Activated T-helper 2 cell treated with anti-CD3 and anti-CD28 coated beads, Interferon-gamma antibody, Interleukin-2, Interleukin-4, amounts not matched to agents 10 μg/mL and 5 μg/mL and 100 μg/mL, durations not matched to agents 14 hours and 24 hours and 36 hours (primary cell): ENCODE data around the gene AARS2. TPM values are rescaled to one million over a fixed set of nuclear protein-coding genes. Genes with fewer than 3 reads are reported as not detected.

Experiments used
- DNase-seq: peaks from one replicate; pipeline ENCODE4 v3.0.0; 2021; ENCODE audit warnings: low spot score
- H3K27ac Mint-ChIP-seq: one replicate; pipeline ENCODE4 v1.8.0; 2021; ENCODE audit warnings: mixed read lengths
- H3K27me3 Mint-ChIP-seq: one replicate; pipeline ENCODE4 v1.8.0; 2021; ENCODE audit warnings: low read depth, mixed read lengths
- H3K36me3 Mint-ChIP-seq: one replicate; pipeline ENCODE4 v1.8.0; 2021; ENCODE audit warnings: low read depth, mixed read lengths
- H3K4me1 Mint-ChIP-seq: one replicate; pipeline ENCODE4 v1.8.0; 2021; ENCODE audit warnings: low read depth, mixed read lengths
- H3K4me3 Mint-ChIP-seq: one replicate; pipeline ENCODE4 v1.8.0; 2021; ENCODE audit warnings: low read depth, mild to moderate bottlenecking, moderate library complexity, mixed read lengths
- H3K9me3 Mint-ChIP-seq: one replicate; pipeline ENCODE4 v1.8.0; 2021; ENCODE audit warnings: mixed read lengths
- intact Hi-C: fragments of 100-400 bp; cut with micrococcal nuclease; formaldehyde crosslinking; loops from one replicate; pipeline ENCODE4 v1.15.1; 2023
- total RNA-seq: library from RNA; stranded (reverse); gene quantifications from 2 replicates; pipeline ENCODE4 v1.2.3, GENCODE V29; 2022

The AARS2 gene
- total RNA-seq, 1 donor from 2014 or later = 22.9 TPM

GRCh38 chr6:44294832-44295791, 18.0 kb downstream of the AARS2 start:
- H3K27me3 Mint-ChIP-seq = peaks cover 58% of the 10 kb centered on the region
- no peak overlapping the region for H3K27ac Mint-ChIP-seq
- no peaks in the 10 kb centered on the region for H3K9me3 Mint-ChIP-seq
- no peaks in the 10 kb centered on the region for H3K4me1 Mint-ChIP-seq
- intact Hi-C loops = no loop called here
- no peak overlapping the region for H3K4me3 Mint-ChIP-seq
- no peak for DNase-seq
- peaks cover 6% of the 10 kb centered on the region for H3K36me3 Mint-ChIP-seq

DNA sequence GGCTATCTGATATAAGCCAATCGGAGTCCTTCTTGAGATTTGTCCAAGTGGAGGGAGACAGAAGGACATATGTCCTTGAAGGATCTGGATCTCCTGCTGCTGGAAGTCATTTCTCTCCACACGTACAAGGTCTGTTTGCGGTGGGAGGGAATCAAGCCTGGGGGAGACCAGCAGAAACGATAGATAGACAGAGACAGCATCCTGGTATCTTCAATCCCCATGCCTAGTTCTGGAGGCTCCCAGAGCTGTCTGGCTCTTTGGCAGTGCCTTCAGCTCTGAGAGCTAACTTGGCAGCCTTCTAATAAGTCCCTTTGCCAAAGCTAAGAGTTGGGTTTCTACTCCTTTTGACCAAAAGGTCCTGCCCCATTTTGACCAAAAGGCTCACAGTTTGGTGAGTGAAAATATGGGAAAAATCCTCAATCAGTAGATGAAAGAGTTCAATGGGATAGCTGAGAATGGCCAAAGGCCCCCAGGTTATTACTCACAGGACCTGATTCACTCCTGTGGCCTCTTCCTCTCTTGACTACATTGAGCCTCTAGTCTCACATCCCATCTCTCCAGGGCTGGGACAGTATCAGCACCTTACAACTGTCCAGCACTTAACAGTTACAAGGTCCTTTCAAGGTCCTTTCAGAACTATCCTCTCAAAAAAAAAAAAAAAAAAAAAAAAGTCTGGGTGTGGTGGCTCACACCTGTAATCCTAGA, 20.3 kb downstream of the AARS2 start:
- Mint-ChIP-seq H3K27me3 (peaks cover 58% of the 10 kb centered on the region), H3K9me3 (no peaks in the 10 kb centered on the region), H3K4me1 (no peaks in the 10 kb centered on the region), H3K36me3 (no peaks in the 10 kb centered on the region), H3K4me3 (no peak overlapping the region), H3K27ac (no peak overlapping the region)
- DNase-seq = no peak
- intact Hi-C loops = no loop called here

- intact Hi-C loops = no loop called here
- Mint-ChIP-seq H3K27ac (no peak overlapping the region), H3K27me3 (peaks cover 56% of the 10 kb centered on the region), H3K4me1 (no peaks in the 10 kb centered on the region), H3K36me3 (no peaks in the 10 kb centered on the region), H3K4me3 (no peak overlapping the region), H3K9me3 (no peaks in the 10 kb centered on the region)
- no peak for DNase-seq
These were observed 21.3 kb downstream of the AARS2 start for GRCh38 chr6:44291841-44292240.

DNA sequence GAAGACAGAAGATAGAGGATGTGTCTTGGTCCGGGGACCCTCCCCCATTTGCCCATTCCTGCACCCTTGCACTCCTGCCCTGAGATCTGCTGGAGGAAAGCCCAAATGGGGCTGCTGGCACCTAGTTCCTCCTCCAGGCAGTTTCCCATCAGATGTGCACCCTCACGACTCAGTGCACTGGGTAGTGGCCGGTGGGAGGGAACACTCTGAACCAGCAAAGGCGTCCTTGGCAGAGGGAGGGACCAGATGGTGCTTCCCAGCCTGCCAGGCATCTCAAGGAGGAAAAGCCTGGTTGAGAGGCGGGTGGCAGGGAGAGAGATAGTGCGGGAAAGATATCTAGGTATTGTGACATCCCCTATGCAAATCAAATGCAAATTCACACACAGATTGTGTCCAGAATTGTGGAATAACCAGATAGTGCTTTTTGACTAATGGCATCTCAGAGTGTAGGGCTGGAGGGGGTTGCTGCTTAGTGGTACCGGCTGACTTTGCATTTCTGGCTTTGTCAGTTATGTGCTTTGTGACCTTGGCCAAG, 23.4 kb downstream of the AARS2 start:
- Mint-ChIP-seq H3K27me3 (peaks cover 42% of the 10 kb centered on the region), H3K4me3 (no peak overlapping the region), H3K9me3 (no peaks in the 10 kb centered on the region), H3K36me3 (no peaks in the 10 kb centered on the region), H3K27ac (no peak overlapping the region), H3K4me1 (no peaks in the 10 kb centered on the region)
- intact Hi-C loops = no loop called here
- DNase-seq = no peak

DNA sequence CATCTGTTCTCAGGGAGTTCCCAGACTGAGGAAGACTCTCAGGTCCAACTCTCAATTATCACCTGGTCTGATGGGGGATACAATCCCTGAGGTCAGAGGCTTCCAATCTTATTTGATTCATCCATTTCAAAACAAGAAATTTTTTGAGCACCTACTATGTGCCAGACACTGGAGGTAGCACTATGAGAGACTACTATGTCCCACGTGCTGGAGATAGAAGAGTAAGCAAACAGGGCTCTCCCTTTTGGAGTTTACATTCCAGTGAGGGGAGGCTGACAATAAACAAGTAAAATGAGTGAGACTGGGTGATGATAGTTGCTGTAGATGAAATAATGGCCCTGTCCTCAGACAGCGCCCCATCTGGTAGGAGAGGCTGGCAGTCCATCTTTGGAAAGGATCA, 26.4 kb downstream of the AARS2 start:
- H3K27ac Mint-ChIP-seq = no peak overlapping the region
- H3K4me3 Mint-ChIP-seq = no peak overlapping the region
- no peaks in the 10 kb centered on the region for H3K4me1 Mint-ChIP-seq
- H3K9me3 Mint-ChIP-seq = no peaks in the 10 kb centered on the region
- H3K27me3 Mint-ChIP-seq = peaks cover 41% of the 10 kb centered on the region
- no peaks in the 10 kb centered on the region for H3K36me3 Mint-ChIP-seq
- no peak for DNase-seq
- intact Hi-C loops = no loop called here

DNA sequence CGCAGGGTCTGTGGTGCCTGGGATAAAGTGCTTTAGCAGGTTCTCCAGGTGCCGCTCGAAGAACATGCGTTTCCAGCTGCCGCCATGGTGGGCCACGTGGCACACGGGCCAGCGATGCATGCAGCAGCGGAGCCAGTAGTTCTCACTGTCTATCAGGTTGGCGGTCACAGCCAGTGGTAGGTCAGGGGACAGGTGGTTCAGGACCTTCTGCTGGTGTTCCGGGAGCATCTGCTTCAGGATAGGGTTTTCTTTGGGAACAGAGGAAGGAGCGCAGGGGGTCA, 26.9 kb downstream of the AARS2 start:
- H3K27me3 Mint-ChIP-seq = peaks cover 37% of the 10 kb centered on the region
- no peaks in the 10 kb centered on the region for H3K36me3 Mint-ChIP-seq
- no peak overlapping the region for H3K4me3 Mint-ChIP-seq
- intact Hi-C loops = no loop called here
- H3K4me1 Mint-ChIP-seq = no peaks in the 10 kb centered on the region
- no peak for DNase-seq
- no peaks in the 10 kb centered on the region for H3K9me3 Mint-ChIP-seq
- no peak overlapping the region for H3K27ac Mint-ChIP-seq

DNA sequence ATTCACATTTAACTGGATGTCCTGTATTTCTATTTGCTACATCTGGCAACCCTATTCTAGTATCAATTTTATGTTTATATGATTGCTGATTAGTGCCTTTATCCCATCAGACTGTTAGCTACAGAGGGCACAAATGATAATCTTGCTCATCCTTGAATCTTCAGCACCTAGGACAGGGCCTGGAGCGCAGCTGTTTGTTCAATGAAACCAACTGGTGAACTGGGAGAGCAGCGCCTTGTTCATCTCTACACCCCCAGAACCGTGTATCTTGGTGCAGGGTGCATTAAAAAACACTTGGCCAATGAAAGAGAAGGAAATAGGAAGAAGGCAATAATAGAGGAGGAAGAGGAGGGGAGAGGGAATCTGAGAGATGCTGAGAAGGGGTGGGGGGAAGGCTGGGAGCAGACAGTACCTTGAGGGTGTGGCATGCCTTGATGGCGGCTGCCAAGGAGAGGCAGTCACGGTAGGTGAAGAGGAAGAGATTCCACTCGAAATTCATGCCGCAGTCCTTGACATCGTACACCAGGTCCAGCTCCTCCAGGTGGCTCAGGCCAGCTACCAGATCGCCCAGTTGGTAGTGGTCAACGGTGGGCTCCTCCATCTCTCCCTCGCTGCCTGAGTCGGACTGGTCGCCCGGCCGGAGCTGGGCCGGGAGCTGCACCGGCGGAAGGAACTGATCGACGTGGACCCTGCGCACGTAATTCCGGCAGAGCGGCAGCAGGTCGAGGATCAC, 27.4 kb downstream of the AARS2 start:
- Mint-ChIP-seq H3K27ac (no peak overlapping the region), H3K27me3 (peaks cover 34% of the 10 kb centered on the region), H3K4me1 (no peaks in the 10 kb centered on the region), H3K36me3 (no peaks in the 10 kb centered on the region), H3K9me3 (no peaks in the 10 kb centered on the region), H3K4me3 (no peak overlapping the region)
- DNase-seq = no peak
- intact Hi-C loops = no loop called here

GRCh38 chr6:44284867-44285266, 28.3 kb downstream of the AARS2 start:
- DNase-seq = no peak
- no peak overlapping the region for H3K4me3 Mint-ChIP-seq
- no peaks in the 10 kb centered on the region for H3K4me1 Mint-ChIP-seq
- no peak overlapping the region for H3K27ac Mint-ChIP-seq
- no peaks in the 10 kb centered on the region for H3K9me3 Mint-ChIP-seq
- peaks cover 31% of the 10 kb centered on the region for H3K27me3 Mint-ChIP-seq
- no peaks in the 10 kb centered on the region for H3K36me3 Mint-ChIP-seq
- intact Hi-C loops = no loop called here

DNA sequence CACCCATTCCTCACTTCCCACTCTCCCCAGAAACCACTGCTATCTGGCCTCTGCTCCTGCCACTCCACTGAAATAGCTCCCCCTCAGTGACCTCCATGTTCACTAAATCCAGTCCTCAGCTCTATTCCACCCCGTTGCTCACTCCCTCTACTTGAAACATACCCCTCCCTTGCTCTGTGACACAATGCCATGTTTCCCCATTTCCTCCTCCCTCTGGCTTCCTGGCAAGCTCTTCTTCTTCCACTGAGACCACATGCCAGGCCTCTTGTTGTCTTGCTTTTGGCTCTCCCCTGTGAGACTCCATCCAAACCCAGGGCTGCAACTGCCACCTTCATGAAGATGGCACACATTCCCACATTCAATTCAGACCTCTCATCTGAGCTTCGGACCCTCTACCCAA, 29.0 kb downstream of the AARS2 start:
- H3K27ac Mint-ChIP-seq = no peak overlapping the region
- H3K36me3 Mint-ChIP-seq = no peaks in the 10 kb centered on the region

GRCh38 chr6:44278774-44279697, 34.1 kb downstream of the AARS2 start:
- H3K4me1 Mint-ChIP-seq = peaks cover 1% of the 10 kb centered on the region
- intact Hi-C loops = no loop called here
- H3K27ac Mint-ChIP-seq = no peak overlapping the region
- no peak for DNase-seq
- H3K27me3 Mint-ChIP-seq = peaks cover 47% of the 10 kb centered on the region
- no peaks in the 10 kb centered on the region for H3K9me3 Mint-ChIP-seq
- H3K4me3 Mint-ChIP-seq = no peak overlapping the region
- no peaks in the 10 kb centered on the region for H3K36me3 Mint-ChIP-seq

More for the DNA sequence above, 29.0 kb downstream of the AARS2 start:
- Mint-ChIP-seq H3K27me3 (peaks cover 32% of the 10 kb centered on the region), H3K4me1 (peaks cover under 1% of the 10 kb centered on the region), H3K9me3 (no peaks in the 10 kb centered on the region), H3K4me3 (no peak overlapping the region)
- DNase-seq = no peak
- intact Hi-C loops = no loop called here

GRCh38 chr6:44278315-44278714, 34.8 kb downstream of the AARS2 start:
- intact Hi-C loops = no loop called here
- DNase-seq = no peak
- Mint-ChIP-seq H3K4me1 (peaks cover 1% of the 10 kb centered on the region), H3K4me3 (no peak overlapping the region), H3K27me3 (peaks cover 46% of the 10 kb centered on the region), H3K9me3 (no peaks in the 10 kb centered on the region), H3K27ac (no peak overlapping the region), H3K36me3 (no peaks in the 10 kb centered on the region)

- no peak overlapping the region for H3K4me3 Mint-ChIP-seq
- no peaks in the 10 kb centered on the region for H3K36me3 Mint-ChIP-seq
- peaks cover 1% of the 10 kb centered on the region for H3K4me1 Mint-ChIP-seq
- H3K27ac Mint-ChIP-seq = no peak overlapping the region
- H3K9me3 Mint-ChIP-seq = no peaks in the 10 kb centered on the region
- DNase-seq = no peak
- intact Hi-C loops = loop anchor here (2.0 kb wide), 1 partner anchor 35 kb away; the partner anchor contains the start of gene AARS2
- H3K27me3 Mint-ChIP-seq = peaks cover 51% of the 10 kb centered on the region
These were observed 35.4 kb downstream of the AARS2 start for GRCh38 chr6:44277763-44278162.
